NOMO-1 (cell line): ENCODE measurements around the gene ARHGAP5.

Experiments used
- DNase-seq, 2 experiments: peaks; one replicate each; lab custom pipeline; 2025; ENCODE audit not compliant: unreplicated experiment in 2 of 2; lab: John Stamatoyannopoulos, UW

The ARHGAP5 gene

DNA sequence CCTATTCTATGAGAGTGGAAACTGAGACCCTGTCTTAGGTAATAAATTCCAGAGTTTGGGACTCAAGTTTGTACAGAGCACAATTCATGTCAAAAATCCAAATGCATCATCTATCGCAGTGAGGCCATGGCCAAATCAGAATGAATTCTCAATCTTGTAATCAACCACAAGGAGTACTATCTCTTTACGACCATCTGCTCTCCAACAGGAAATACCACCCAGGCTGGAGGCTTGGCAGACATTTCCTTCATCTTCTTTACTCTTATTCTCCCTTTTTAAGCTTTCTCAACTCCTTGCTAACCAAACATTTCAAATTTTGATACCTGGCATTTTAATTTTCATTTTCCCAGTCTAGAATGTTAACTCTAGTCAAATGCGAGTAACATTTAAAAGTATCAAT is 92.1 kb downstream of the ARHGAP5 start:
- no peak for DNase-seq

DNA sequence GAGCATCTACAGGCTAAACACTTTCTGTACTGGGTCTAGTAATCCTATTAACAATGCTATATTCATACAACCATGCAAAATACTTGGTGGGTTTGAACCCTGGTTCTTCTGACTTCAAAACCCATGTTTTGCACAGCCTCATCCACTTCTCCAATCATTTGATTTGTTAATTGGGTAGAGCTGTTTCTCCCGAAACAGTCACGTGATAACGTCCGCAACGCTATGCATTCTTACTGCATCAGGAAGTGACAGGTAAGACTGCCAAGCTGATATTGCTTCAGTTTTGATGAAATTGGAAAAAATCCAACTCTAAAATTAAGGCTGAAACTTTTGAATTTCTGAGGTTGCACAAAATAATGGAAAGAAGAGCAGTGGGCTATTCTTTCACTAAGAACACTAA is 94.4 kb downstream of the ARHGAP5 start:
- no peak for DNase-seq

DNA sequence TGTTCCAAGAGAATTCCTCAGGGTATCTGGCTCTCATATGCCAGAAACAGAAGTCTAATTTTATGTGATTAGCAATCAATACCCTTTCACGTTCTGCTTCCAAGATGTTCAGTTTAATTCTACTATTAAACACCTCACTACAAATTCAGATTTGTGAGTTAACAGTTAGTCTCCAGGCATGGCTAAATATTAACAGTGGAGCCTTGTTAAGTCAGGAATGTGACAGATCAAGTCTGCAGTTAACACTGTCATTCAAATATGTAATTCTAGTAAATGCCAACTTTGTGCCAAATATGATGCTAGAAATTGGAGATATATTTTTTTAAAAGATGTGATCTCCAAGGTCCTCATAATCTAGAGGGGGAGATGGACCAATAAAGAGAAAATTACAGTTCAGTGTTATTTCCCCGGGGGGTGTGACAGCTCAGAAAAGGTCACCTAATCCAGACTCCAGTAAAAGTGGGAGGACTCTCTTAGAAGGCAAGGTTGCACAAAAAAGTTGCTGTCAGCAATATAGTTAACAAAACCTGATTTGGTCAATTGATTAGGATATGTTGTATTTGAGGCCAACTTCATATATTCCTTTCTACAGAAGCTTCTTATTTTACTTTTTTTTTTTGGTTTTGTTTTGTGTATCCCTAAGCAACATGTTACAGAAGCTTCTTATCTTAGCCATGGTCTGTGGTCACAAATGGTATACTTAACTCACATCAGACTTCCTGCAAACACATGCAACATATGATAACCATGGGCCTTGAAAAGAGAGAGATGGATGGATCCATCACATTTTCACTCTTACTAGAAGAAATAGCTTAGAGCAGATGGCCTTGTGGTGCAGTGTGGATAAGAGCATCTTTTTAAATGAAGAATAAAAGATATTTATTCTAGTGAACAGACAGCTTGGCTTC is 106.3 kb downstream of the ARHGAP5 start:
- DNase-seq: no peak

DNA sequence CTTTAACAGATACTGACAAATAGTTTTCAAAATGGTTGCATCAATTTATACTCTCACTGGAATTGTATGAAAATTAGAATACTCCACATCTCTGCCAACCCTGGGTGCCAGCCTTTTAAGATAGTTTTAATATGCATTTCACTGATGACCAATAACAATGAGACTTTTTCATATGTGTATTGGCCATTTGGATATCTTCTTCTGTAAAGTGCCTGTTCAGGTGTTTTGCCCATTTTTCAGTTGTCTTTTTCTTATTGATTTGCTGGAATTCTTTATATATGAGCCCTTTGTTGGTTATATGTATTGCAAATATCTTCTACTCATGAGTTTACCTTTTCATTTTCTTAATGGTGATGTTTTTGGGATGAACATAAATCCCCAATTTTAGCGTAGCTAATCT is 108.0 kb downstream of the ARHGAP5 start:
- DNase-seq: no peak

DNA sequence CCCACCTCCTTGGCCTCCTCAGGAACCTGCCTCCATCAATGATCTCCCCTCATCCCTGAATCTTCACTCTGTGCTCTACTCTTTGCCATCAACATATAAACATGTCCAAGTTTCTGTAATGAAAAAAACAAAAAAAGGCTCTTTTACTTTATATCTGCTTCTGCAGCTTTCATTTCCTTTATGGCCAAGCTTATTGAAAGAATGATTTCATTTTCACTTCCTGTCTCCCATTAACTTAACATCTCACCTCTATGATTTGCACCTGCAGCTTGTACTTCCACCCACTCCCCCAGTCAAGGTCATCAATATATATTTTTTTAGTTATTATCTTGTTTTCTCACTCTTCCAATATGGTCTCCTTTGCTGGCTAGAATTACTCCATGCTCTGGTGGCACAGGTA is 109.1 kb downstream of the ARHGAP5 start:
- no peak for DNase-seq

DNA sequence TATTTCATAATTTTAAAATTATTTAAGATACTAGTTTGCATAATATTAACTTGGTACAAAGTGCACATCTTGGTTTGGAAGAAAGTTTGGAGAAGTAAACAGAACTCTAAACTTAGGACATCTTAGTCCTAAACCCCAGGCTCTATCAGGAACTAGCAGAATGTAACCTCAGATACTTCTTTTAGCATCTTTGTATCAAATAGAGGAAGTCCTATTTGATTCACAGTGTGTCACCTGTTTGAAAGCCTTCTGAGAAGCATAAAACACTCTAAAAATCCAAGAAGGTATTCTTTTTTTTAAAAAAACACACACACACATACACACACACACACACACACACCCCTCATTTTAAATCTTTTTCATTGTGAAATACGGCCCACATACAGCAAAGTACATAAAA is 112.7 kb downstream of the ARHGAP5 start:
- no peak for DNase-seq

DNA sequence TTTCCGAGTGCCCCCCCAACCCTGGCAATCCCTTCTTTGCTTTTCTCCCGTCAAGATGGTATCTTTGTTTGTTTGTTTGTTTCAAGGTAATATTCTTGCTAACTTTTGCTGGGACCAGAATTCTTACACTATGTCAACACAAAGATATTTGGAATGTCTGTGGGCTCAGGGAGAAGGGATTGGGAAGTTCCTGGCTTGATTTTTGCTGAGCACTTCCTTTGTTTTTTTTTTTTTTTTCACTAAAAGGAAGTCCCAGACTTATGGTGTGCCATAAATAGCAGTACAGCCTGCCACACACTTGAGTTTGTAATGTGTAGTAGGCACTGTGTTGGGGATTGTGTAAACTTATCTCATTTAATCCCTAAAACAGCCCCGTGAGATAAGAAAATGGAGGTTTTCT is 113.6 kb downstream of the ARHGAP5 start:
- no peak for DNase-seq

DNA sequence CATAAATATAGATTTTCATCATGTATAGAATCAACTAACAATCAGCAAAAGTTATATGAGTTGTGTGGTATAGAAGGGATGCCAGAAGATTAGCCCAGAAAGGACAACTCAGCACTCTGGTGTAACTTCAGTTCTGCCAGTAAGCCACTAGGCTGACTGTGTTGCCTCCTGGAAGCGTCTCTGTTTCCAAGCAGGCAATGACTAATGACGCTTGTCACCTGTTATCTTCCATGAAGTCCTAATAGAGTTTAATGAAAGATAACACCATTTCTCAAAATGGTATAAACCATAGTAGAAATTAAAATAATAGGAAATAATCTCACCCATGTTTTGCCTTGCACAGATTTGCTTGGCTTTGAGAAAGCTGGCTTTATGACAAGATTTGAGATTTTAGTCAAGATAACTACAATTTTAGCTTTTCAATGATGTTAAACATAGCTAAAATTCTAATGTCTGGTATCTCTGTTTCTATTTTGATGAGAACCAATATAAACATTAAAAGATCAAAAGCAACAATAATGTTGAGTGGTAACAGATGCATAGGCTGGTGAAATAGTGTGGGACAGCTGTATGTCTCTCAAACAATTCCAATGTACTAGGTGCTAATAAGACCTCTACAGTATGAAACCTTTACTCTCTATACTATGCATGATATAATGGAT is 115.7 kb downstream of the ARHGAP5 start:
- DNase-seq: no peak

DNA sequence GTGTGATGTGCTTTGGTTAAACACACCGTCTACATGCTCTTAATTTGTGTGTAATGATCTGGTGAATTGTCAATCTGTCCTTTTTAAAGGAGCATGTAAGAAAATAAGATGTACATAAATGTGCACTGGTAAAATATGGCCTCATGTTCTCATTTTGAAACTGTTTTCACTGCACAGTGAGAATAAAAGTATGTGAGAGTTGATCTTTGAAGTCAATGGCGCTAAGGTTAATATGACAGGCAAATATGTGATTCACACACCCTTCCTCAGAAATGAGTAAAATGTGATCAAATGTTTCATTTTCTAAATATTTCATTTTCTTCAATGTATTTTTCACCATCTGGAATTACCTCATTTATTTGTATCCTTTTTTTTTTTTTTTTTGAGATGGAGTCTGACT is 116.4 kb downstream of the ARHGAP5 start:
- no peak for DNase-seq

DNA sequence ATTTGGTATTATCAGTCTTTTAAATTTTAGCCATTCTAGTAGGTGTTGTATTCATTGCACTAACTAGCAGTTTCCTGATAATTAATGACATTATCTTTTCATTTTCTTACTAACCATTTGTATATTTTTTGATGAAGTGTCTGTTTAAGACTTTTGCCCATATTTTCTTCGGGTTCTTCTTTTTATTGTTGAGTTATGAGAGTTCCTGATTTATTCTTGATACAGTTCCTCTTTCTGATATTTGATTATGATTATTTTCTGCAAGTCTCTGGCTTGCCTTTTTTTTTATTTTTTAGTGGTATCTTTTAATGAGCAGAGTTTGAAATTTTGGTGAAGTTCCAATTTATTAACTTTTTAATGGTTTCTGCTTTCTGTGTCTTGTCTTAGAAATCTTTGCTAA is 118.5 kb downstream of the ARHGAP5 start:
- no peak for DNase-seq

DNA sequence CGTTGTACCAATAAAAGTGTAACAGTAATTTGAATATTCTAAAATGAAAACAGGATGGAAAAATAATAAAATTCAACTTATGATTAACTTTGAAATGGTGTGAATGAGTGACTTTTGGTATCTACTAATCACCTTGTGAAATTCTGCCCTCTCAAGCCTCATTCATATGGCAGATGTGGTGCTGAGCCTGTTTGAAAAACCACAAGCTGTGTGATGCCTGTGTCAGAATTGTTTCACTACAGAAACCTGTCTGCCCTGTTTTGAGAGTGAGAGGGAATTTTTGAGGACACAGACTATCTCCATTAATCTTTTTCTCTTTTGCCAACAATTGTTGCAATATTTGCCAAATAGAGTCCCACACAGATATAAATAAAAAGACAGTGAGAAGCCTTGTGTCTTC is 120.8 kb downstream of the ARHGAP5 start:
- DNase-seq: no peak

DNA sequence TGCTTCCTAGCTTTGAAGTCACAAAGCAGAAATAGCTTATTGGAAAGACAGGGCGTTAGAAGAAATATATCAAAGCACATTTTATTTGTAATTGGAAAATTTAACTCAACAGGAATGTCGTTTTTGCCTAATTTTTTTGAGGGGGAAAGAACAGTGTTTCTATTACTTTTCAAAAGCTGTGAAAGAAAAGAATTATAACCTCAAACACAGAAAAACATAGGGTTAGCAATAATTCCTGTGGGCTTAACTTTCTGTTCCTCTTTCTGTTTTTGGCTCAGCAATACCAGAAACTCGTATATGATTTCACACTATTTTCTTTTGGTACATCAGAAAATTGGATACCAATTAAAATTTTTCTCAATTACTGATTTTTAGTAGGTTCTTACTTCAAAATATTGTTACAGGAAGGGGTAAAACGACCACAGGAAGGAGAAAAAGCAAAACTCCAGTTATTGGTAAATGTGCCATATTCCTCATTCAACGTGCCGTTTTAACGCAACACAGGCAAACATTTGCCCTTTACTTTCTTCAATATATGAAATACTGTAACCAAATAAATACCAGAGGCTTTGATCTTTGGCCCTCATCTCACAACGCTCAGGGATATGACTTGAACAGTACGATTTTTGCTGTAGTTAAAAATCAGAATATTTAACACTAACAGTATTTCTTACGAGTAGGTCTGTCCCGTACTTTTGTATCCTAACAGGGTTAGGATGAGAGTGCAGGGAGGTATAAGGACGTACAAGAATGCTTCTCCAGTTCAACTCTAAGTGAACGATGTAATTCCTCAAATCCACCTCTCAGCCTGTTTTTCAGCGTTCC is 123.5 kb downstream of the ARHGAP5 start:
- DNase-seq: peak; percentile 28 to 69

DNA sequence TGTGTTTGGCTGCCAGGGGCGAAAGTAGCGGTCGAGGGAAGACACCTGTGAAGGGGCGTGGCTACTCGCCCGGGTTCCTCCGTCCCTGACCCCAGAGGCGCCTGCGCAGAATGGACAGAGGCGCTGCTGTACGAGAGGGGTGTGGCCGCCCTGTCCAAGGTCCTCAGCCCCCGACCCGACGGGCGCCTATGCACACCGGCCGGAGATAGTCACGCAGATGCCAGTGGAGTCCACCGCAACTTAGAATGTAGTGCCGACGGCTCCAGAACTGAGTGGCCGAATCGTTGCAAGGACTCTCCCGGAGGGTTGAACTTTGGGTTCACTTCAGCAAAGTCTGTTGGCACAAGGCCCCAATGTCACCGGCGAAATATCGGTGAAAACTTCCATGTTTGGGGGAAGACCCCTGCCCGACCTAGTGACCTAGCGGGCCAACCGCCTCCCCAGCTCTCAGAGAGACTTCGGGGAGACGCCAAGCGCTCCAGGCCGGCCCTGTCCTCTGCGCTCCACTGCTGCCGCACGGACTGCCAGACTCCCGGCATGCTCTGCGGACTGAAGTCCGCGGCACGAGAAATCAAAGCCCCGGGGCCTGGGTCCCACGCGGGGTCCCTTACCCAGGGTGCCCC is 124.2 kb downstream of the ARHGAP5 start:
- DNase-seq: no peak

DNA sequence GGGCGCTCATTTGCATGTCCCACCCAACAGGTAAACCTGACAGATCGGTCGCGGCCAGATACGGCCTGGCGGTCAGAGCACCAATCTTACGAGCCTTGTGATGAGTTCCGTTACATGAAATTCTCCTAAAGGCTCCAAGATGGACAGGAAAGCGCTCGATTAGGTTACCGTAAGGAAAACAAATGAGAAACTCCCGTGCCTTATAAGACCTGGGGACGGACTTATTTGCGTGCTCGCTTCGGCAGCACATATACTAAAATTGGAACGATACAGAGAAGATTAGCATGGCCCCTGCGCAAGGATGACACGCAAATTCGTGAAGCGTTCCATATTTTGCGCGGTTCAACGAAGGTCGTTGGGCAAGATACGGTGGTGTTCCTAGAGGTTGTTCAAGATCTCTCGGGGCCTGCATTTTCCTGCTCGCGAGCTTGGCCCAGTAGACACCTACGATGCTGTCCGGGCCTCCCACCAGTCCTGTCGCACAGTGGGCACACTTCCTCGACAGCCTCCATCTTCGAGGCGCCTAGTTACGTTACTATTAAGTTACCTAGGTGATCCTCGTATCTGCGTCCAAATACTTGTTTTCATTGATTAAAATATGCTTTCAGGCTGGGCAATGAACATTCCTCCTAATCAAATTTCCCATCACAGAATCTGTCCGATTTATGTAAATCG is 124.8 kb downstream of the ARHGAP5 start, which contains the start of gene RNU6-7:
Gene RNU6-7, plus strand, starts transcription at position 230 of the 675 bp plus-strand sequence.
- DNase-seq: no peak

DNA sequence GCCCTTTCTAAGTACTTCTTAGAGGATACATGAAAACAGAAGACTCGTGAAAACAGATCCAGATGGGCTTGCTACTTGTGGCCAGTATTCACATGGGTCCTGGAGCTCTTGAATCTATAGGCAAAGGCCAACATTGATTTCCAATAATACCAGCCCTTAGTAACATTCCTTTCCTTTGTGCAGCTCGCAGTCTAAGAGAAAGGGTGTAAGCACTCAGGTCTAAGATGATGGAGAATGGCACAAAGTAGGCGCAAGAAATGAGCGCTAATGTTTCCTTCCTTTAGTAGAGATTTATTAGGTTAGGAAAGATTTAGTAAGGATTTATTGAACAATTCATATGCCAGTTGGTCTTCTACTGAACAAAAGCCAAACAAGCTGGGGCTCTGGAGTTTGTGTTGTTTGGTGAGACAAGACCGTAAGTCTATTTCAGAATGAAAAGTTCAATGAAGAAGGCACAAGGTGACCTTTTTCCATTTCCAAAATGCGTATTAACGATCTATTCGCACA is 125.4 kb downstream of the ARHGAP5 start:
- DNase-seq: no peak

DNA sequence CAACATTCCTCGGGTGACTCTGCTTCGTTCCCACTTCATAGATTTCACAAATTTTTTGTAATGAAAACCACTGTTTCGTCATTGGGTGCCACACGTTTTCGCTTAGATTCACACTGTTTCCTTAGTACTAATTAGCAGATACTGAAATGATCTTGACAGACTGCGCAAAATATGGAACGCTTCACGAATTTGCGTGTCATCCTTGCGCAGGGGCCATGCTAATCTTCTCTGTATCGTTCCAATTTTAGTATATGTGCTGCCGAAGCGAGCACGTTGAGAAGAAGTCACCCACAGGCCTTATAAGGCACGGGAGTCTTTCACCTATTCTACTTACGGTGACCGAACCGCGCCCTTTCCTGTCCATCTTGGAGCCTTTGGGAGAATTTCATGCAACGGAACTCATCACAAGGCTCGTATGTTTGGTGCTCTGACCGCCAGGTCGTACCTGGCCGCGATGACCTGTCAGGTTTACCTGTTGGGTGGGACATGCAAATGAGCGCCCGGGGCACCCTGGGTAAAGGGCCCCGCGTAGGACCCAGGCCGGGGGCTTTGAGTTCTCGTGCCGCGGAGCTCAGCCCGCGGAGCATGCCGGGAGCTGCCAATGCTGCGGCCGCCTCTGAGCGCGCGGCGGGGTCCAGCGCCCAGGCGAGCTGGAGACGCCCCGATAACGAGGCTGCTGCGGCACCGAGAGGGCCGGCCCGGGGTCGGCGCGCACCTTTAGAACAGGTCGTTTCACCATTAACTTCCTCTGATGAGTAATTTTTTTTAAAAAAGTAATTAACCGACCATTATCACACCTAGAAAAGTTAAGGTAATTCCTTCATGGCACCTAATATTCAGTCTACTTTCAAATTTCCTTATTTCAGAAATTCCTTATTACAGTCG is 126.1 kb downstream of the ARHGAP5 start, which contains the start of gene RNU6-8:
Gene RNU6-8, minus strand, starts transcription at position 272 of the 885 bp plus-strand sequence.
- DNase-seq: peak; percentile 11 to 46

DNA sequence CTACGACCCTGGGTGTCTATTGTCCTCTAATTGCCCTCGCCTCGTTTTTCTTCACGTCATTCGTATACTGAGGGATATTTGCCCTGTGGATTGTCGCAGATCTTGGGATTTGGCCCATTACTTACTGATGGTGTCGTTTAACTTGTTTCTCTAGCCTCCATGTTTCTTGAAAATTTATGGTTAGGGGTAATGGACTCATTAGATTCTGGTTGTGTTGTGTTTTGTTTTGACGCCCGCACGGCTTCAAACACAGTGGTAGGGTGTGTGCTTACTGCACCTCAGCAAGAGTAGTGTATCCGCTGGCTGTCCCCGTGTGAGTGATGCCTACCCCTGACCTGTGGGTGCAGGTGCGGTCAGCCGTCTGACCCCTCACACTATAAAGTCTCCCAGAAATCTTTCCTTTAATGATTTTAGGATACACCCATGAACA is 126.8 kb downstream of the ARHGAP5 start:
- no peak for DNase-seq

DNA sequence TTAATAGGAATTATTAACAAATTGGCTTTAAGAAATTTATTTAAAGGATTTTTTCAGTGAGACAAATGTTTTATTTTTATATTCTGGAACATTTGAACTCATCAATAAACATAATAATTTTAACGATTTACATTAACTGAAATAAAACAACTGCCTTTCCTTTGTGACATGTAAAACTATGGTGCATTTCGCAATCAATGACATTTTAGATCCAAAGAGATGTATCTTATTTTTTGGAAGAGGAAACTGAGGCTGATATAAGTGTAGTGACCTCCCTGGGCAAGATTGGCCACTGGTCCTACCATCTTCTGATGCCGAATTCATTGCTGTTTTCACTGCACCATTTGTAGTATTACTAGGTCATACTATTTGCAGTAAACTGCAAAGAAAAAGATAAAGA is 128.4 kb downstream of the ARHGAP5 start:
- DNase-seq: no peak

DNA sequence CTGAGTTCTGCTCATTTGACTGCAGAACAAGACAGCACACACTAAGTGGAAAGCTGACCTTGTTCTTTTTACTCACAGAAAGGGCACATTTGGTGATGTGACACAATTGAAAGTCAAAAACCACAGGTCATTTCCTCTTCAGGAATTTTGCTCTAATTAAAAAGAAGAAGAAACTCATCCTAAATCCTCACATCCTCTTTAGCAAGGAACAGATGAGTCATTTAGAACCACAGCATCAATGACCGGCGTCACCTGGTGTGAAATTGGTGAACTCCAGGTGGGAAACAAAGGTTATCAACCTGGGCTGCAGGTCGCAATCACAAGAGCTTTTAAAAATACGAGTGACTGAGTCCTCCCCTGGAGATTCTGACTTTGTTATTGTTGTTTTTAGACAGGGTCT is 128.9 kb downstream of the ARHGAP5 start:
- peak in 1 of 2 experiments; percentile 32 for DNase-seq
